NK-92 (cell line): Measurements from ENCODE around the gene FAM219A.

Experiments
- DNase-seq: peaks from one replicate; lab custom pipeline; 2025; ENCODE audit not compliant: unreplicated experiment; lab: John Stamatoyannopoulos, UW

Gene FAM219A

GRCh38 chr9:34405719-34406118, 52.7 kb downstream of the FAM219A start:
- no peak for DNase-seq

- DNase-seq, result no peak
Observed at GRCh38 chr9:34403554-34404380, 54.6 kb downstream of the FAM219A start.

DNA sequence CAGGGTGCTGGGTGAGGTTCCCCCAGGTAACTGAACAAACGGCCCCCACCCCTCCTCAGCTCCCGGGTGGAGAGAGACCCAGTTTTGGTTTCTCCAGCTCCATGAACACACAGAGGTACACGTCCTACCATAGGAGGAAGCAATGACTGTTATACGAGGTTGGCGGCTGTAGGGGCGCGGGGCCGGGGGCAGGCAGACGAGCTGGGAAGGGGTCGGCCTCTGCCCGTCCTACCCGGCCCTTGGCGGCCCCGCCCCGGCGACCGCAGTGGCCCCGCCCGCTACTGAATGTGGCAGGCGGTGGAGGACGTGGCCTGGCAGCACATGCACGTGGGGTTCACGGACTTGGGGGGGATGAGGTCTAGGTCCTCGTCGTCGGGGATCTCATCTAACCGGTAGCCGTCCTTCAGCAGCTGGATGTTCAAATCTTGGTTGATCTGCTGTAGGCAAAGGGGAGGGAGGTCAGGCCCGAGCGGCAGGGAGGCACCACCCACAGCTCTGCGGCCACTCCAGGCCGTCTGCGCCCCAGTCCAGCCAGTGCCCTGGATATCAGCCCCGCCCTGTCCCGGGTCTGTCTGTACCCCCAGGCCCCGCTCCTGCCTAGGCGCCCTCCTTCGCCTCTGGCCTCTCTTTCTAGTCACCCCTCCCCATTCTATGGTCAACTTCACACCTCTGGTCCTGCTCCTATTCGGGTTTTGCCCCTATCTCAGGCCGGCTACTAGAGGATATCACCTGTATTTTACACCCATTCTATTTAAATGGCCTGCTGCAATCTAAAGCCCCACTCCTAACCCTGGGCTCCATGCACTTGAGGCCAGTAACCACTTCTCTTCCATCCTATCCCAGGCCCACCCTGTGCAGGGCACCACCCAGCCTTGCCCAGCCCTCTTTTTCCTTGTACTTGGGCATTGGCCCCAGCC, 57.4 kb downstream of the FAM219A start:
- no peak for DNase-seq

DNA sequence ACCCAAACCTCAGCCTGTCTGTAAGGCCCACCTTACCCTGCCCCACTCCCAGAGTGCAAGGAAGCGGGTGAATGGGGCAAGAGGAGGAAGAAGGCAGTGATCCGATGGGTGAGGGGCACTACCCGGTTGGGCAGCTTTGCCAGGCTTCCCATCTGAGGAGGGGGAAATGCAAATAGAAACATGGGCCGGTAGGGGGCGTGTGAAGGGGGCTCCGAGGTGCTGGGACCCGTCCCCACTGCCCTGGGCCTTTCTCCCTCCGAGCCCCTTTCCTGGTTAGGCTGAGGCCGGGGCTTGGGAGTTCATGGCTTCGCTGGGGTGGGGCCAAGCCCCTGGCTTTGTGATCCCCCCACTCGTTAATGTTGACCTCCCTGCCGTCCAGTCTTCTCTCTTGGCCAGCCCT, 58.1 kb downstream of the FAM219A start:
- DNase-seq, result no peak

DNA sequence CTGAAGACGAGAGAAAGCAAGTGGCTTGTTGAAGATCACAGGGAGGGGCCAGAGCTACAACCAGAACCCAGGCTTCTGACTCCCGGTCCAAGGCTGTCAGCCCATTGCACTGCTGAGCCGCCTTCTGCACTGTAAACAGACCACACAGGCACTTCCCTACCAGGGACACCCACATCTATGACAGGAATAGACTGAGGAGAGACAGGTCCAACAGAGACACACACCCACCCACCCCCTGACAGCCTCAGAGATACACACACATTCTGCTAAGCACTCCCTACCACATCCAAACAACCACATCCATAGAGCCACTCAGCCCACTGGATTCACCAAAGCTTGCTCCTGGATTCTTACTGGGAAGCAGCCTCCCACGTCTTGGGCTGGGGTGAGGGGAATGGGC, 58.6 kb downstream of the FAM219A start:
- no peak for DNase-seq

DNA sequence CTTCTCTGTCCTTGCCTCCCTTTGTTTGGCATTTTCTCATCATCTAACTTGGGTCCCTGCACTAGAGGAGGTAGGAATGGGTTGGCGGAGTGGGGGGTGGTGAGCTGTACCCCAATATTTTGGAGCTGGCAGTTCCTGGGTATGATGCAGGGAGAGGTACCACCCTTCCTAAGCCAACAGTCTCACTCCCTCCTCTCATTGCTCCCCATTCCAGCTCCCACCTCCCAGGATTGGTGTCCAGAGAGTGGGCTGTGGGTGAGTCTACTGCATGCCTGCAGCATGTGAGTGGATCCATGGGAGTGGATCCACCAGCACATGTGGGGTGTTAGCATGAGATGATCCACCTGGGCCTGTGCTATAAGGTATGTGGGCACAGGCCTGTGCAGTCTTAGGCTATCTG, 59.5 kb downstream of the FAM219A start:
- no peak for DNase-seq

DNA sequence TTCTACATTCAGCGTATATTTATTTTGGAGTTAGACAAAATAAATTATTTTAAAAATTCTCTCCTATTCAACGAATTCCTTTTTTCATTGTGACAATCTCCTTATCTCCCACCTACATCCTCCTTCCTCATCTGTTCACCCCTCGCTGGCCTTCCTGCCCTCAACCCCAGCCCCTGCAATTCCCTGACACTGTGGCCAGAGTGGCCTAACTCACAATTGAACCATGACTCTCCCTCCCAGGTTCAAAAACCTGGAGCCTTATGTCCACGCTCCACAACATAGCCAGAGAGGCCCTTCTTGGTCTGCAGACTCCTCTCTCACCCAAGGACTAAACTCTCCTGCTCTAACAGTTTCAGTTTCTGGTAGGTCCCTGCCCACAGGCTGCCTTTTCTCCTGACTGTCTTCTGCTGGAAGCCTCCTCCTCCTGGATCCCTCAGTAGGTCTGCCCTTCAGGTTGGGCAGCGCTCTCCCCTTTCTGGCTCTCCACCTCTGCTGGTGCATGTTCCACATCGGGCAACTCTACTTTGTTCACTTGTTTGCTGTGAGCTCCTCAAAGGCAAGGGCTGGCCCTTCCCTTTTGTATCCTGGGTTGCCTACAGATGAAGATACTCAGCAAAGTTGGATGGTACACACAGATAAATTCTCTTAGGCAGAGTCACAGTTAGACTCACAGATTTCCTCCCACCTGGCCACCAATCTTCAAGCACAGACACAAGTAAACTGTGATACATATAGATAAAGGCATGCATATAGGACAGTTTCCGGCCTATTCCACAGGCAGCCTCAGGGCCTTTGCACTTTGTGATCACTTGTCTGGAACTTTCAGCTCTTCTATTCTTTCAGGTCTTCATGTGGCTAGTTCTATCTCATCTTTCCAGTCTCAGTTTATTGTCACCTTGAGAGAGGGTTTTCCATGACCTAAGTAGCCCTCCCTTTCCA, 61.8 kb downstream of the FAM219A start:
- no peak for DNase-seq

GRCh38 chr9:34392511-34392910, 65.9 kb downstream of the FAM219A start:
- no peak for DNase-seq

- no peak for DNase-seq
Observed at GRCh38 chr9:34387239-34387638, 71.1 kb downstream of the FAM219A start.

GRCh38 chr9:34386656-34387055, 71.7 kb downstream of the FAM219A start:
- DNase-seq, result no peak

DNA sequence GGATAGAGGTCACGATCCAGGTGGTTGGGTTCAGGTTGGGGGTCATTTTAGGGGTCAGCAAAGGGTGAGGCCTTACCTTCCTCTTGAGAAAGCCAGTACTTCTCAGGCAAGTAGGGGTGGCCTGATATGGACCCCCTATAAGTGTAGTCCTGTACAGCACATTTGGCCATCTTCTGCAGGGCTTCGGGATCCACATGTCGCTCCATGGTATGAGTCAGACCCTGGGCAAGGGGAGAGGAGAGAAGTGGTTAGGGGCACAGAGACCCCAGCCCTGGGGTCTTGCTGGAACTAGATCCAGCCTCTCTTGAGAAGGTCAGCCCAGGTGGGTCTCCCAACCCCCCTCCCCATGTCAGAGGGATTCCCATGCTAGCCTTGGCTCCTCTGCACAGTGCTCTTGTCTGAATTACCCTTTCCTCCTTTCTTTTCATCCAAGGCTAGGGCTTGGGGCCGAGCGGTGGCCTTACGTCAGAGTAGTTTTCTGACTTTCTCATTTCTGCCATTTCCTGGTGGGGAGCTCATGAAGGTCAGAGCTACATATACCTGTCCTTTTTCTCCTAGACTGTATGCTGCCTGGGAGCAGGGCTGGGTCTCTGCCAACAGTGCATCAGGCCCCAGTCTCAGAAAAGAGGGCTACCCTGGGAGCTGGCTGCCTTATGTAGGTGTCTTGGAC, 72.7 kb downstream of the FAM219A start:
- no peak for DNase-seq

DNA sequence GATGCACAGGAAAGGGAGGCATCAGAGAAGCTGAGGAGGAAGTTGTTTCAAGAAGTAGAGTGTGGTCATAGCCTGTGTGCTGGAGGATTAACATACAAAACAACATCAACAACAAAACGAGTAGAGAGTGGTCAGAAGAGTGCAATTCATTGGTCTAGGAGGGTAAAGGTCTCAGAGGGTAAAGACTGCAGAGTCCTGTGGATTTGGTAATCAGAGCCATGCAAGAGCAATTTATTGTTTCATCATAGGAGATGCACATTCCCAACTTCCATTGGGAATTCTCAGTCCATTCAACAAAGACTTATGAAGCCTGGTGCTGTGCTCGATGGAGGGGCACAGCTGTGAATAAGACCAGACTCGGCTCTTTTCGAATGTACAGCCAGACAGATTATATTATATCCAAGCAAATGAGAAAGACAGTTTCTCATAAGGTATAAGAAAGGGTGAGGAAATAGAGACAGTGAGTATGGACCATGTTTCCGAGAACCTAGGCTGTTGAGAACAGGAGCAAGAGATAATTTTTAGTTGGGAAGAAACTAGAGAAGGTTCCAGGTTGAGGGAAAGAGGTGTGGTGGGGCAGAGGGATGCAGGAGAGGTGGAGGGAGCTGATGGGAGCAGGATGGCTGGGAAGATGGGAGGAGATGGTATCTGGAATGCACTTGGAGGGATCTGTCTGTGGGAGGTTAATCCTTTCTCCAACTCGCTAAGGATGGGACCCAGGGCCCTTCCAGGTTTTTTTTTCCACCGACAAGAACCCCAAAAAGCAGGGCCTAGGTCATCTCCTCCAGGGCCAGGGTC, 73.8 kb downstream of the FAM219A start:
- DNase-seq, result no peak

DNA sequence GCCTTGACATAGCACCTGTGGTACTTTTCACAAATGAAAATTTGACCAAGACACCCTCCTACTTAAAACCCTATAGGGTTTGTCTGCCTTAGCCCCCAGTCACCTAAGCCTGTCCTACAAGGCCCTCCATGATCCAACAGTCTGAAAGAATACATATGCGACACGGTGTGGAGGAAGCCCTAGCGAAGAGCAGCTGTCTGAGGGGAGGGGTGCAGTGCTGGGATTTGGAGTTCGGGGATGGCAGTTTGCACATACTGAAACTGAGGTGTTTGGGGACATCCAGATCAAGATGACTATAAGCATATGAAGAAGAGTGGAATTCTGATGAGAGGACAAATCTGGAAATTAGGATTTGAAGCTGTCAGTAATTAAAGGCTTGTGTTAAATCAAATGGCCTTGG, 74.5 kb downstream of the FAM219A start:
- DNase-seq, result no peak

- DNase-seq, result no peak
Observed at GRCh38 chr9:34382879-34383278, 75.5 kb downstream of the FAM219A start.

GRCh38 chr9:34382054-34382453, 76.3 kb downstream of the FAM219A start:
- no peak for DNase-seq

DNA sequence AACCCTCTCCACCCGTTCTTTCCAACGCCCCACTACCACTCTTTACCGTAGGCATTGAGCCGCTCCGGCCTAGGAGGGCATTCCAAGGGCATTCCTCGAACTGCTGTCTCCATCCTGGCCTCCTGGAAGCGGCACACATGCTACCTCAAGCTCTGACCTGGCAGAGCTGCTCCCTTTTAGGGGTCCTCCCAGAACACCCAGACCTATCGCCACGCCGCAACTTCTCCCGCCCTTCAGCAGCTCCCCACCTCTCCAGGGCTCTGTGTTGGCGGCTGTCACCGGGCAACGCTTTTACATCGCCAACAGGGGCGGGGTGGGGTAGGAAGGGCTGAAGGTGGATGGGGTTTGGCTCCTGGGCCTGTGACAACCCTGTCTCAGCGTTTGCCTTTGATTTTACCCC, 77.0 kb downstream of the FAM219A start:
- no peak for DNase-seq

DNA sequence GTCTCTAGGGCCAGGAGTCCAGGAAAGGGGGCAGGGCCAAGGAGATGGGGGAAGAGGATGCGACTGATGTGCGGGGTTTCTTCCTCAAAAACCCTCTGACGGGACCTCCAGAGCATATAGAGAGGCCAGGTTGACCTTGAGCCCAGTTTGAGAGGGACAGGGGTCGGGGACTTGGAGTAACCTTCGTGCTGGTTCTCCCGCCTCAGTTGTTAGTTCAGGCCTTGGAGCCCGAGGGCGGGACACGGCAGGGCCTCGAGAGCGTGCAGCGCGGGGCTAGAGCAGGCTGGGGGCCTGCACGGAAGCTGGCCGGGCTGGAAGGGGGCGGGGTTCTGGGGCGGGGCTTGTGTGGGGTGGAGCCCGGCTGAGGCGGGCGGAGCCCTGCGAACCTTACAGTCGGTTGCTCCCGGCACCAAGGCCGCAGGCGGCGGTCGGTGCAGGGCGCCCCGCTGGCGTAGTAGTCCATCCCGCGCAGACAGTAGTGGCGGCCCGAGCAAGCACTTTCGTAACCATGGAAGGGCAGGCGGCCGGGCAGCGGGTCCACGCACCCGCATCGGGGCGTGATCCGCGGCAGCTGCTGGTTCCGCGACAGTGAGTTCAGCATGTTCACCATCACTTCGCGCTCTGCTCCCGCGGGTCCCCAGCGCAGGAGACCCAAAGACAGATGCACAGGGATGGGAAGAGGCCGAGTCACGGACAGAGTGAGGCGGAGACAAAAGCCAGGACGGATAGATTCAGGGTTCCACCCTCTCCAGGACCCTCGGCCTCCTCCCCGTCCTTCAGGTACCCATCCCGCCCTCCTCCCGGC, 77.7 kb downstream of the FAM219A start:
- DNase-seq, result no peak

DNA sequence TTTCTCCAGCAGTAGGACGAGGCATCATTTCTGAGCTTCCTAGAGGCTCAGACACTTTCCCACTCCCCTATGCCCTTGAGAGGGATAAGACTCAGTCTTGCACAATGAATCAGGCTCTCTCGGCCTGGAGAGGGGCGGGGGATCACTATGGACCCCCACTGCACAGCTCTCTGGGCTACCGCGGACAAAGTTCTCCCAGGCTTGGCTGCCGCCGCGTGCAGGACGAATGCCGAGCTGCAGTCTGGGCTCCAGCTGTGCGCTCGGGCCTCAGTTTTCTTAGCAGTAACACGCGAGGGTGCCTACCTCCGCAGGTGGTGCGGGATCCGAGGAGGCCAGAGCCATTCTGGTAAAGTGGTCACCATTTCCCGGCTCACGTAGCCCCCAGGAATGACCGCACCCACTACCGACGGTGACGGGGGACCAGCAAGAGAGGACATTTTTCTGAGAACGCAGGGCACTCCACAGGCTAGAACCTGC, 78.3 kb downstream of the FAM219A start:
- no peak for DNase-seq
